Hypothalamus (tissue), 51 donors: ENCODE data around the gene MPND.

Source experiments
- DNase-seq, 51 donors: peaks; one replicate each; lab custom pipeline; 2025; lab: John Stamatoyannopoulos, UW

Gene MPND

DNA sequence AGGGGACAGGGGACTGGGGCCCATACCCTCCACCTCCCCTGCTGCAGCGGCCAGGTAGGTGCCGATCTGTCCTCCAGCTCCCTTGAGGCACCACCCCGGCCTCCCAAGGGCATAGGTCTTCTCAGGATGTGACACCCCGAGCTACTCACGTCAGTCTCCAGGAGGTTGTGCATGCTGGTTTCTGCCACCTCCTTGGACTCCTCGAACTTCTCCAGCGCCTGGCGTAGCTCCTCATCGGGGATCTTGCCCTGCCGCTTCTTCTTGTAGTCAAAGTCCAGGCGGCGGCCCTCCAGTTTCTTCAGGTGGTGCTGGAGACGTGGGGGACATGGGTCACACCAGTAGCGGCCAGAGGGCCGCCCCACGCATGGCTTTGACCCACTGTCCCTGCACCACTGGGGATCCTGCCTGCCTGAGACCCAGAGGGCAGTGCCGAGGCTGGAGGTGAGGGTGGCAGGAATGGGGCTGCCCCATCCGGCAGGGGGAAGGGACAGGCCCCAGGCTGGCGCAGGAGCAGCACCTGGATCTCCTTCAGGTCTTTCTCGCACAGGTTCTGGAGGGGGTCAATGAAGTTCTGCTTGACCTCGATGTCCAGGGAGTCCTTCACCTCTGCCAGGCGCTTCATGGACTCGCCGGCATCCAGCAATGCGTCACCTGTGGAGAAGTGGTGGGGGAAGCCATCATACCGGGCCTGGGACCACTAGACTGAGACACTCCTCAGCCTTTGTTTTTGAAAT lies 20.4 kb downstream of the MPND start:
- DNase-seq, result no peak

DNA sequence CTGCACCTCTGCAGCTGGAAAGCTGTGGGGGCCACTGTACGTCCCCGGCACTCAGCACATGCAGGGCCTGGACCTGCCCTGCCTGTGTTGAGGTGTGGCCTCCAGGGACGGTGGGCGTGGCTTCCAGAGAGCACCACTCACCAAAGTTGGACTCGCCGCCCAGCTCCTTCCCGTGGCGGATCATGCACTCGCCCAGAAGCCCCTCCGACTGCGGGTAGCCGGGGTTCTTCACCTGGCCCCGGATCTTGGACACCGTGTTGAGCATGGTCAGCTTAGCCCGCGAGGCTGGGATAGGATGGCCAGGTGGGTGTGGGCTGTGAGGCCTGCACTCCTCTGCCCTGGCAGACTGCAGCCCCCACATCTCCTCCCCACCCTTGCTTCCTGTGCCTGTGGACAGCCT lies 22.0 kb downstream of the MPND start:
- DNase-seq, result no peak

DNA sequence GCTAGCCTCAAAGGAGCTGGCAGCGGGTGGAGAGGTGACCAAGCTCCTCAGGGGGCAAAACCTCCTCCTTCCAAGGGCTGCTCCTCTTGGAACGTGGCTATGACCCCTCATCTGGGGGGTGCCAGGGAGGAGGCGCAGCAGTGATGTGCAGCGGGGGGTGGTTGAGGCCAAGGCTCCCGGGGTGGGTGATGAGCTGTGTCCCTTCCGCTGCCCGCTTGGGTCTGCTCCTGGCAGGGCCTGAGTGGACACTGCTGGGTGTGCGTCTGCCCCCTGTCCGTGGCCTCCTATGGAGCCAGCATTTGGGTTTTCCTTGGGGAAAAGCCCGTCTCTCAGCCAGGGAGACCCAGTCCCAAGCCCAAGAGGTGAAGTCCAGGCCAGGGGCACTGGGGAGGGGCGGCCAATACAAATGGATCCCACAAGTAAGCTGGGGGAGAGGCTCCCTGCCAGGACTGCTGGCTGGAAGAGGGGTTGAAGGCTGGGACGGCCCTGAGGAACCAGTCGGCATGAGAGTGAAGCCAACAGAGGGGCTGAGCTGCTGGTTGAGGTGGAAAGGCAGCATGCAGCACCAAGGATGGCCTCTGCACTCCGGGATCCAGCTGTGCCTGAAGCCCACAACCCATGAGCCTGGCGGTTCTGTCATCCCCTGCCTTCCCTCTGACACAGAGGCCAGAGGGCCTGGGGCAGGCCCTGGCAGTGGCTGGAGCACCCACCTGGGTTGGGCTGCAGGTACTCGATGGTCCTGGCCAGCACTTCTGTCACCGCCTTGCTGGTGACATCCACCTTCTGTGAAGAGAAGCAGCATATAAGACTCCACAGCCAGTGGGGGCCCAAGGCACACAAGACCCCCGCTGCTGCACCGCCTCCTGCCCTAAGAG lies 22.7 kb downstream of the MPND start:
- DNase-seq, result no peak

DNA sequence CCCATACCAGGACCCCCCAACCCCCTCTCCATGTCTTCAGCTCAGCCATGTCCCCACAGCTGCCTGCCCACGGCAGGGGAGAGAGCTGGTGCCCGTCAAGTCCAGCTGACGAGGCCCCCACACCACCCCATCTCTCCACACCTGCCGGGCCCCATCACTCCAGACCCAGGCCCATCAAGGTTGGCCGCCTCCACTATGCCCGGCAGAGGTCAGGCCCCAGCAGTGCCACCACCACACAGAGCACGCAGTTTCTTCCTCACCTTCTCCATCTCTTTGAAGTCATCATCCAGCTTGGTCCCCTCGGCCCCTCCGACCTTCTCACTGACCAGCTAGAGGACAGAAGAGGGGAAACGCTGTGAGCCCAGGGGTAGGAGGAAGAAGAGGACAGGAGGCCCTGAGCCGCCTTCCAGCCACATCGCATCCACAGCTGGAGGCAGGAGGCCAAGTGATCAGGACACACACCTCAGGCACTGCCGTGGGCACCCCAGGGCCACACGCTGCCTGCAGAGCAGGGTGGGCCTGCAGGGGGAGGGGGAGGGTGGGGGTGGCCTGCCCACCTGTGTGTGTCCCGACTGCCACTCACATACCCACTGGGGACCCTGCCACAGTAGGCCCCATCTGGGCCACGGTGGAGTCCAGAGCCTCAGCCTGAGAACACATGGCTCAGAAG lies 23.4 kb downstream of the MPND start:
- DNase-seq, result no peak

DNA sequence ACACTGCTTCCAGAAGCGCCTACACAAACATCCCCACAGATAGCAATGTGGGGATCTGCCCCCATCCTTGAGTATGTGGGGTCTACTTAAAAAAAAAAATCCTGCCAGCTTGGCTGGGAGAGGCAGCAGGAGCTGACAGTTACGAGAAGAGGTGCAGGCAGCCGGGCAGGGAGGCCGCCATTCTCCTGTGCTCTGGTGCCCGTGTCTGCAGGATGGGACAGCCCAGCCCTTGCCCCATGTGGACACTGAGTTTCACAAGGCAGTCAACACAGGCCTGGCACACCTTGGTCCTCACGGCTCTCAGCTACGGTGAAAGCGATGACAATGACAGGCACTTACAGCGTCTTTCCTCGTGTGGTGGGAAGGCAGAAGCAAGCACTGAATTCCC lies 24.0 kb downstream of the MPND start:
- no peak for DNase-seq

DNA sequence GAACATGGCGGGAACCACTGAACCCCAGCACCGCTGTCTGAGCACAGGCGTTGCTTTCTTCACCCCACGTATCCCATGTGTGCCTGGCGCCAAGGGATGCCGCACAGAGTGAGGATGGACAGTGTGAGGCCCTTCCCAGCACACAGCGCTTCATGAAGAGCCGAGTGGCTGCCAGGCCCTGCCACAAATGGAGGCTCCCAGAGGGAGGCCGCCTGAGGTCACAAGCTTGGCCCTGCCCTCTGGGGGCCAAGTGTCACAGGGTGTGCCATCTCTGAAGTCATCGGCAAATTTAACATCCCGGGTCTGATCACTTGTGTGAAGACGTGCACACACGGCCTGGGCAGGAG lies 24.4 kb downstream of the MPND start:
- DNase-seq, result no peak

DNA sequence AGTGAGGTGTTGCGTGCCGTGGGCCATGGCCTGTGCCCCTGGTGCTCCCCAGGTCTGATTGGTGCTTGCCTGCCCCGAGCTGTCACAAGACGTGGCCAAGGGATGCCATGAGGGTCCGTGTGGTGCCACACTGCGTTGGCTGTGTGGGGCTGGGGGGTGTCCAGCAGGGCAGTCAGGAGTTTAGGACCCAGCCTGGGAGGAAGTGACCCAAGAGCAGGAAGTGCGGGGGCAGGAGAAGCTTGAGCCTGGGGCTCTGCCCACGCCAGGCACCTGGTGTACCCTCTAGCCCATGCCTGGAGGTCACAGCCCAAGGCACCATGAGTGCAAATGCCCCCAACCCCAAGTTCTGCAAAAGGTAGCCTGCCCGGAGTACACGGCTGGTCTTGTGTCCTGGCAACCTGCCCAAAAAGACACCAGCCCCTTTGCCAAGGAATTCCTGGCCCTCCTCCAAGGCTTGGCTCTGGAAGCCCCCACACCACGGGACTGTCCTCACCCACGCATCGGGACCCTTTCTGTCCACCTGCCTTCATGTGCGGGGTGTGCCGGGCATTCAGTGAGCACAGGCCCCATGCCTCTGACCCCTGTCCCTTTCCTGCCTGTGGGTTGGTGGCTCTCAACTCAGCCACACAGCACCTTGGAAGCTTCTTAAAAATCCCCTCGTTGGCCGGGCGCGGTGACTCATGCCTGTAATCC lies 24.9 kb downstream of the MPND start:
- no peak for DNase-seq

DNA sequence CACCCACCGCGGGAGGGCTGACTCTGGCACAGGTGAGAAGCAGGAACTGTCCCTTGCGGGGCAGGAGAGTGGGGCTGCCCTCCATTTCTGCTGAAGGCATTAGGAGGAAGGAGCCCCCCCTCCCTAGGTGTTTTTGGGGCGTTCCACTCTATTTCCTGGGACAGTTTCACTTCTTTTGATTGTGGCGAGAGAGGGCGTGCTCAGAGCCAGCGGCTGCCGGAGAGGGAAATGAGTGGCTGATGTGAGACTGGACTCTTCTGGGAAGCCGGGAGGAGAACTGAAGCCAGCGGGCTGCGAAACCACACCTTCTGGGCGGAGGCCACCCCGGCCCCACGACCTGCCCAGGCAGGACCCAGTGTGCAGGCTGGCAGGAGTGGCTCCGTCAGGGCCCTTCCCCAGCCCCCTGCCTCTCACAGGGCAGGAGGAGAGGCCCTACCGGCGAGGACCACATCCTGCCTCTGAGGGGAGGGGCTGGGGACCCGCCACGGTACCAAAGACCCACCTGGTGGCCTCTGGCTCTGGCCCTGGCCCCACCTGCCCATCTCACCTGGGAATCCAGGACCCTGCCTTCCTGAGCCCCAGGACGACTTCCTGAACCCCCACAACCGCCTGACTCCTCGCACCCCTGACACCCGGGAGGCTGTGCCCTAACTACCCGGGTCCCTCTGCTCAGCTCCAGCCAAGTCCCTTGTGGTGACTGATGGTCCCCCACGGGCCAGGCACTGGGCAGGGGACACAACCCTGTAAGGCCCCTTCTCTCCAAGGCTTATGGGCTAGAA lies 25.9 kb downstream of the MPND start:
- peak in 10 of 51 donors; percentile 12 to 38 (median 24) for DNase-seq

DNA sequence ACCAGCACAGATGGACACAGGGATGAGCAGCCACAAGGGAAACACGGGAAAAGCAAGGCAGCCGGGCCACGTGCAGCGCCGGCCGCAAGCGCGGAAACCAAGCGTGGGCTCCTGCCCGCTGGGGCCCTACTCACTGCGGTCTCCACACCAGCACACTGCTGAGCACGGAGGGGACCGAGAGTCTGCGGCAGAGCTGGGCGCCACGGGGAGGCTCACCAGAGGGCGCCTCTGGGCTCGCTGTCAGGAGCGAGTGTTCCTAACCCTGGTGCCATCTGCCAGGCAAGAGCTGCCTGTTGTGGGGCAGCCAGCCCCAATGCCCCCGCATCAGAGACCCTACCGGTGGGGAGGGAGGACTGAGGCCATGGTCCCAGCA lies 26.5 kb downstream of the MPND start:
- peak in 37 of 51 donors; percentile 6 to 76 (median 47) for DNase-seq

DNA sequence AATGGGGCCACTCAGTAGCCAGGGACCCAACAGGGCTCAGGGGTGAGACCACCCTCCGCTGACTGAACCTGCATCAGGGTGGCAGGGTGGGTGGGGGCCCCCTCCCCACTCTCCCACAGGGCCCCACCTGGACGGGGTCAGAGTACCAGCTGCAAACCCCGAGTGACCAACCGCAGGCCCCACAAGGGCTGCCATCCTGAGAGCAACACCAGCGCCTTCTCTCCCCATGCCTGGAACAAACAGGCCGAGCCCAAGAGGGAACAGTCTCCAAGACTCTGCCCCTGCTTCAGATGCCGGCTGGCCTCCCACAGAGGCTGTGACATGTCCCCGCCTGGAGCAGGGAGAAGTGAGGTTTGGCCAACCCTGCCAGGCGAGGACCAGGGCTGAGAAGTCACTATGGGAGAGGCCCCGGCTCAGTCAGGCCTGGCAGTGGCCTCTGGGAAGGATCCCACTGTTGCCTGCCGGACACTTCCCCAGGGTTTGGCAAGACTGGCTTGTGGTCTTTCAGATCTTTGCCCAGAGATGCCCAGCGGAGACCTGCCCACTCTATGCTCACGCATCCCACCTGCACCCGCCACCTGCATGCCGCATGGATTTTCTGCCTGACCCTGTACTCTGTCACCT lies 27.2 kb downstream of the MPND start:
- DNase-seq, result no peak

DNA sequence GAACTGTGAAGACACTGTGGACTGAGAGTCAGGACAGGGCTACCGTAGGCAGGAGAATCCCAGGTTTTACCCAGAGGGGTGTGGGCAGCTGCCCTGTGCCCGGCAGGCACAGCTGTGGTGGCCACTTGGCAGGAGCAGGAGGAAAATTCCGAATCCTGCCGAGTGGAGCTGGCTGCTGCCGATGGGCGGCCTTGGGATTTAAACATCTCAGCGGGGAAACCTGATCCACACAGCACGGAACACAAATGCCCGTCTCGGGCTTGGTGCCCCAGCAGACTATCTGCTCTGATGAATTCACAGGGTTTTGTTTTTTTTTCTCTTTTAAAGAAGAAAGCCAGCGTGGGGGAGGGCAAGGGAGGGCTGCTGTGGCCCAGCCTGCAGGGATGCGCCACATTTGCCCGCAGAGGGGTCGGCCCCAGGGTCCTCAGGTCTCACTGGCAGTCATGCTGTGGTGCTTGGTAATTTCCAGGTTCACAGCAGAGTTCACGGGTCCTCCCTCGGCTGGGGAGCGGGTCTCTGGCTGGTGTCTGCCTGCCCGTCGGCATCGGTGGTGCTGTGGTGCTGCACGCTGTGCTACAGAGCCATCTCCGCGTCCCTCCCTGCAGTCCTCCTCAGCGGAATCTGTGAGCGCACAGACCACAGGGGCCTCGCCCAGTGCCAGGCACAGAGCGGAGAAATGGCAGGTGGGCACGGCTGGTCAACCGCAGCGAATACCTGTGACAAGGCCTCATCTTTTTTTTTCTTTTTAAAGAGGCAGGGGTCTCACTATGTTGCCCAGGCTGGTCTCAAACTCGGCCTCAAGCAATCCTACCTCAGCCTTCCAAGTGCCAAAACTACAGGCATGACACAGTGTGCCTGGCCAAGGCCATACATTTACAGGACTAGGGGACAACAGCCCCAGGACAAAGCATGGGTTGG lies 28.1 kb downstream of the MPND start:
- DNase-seq, result peak in 10 of 51 donors; percentile 10 to 46 (median 30)

DNA sequence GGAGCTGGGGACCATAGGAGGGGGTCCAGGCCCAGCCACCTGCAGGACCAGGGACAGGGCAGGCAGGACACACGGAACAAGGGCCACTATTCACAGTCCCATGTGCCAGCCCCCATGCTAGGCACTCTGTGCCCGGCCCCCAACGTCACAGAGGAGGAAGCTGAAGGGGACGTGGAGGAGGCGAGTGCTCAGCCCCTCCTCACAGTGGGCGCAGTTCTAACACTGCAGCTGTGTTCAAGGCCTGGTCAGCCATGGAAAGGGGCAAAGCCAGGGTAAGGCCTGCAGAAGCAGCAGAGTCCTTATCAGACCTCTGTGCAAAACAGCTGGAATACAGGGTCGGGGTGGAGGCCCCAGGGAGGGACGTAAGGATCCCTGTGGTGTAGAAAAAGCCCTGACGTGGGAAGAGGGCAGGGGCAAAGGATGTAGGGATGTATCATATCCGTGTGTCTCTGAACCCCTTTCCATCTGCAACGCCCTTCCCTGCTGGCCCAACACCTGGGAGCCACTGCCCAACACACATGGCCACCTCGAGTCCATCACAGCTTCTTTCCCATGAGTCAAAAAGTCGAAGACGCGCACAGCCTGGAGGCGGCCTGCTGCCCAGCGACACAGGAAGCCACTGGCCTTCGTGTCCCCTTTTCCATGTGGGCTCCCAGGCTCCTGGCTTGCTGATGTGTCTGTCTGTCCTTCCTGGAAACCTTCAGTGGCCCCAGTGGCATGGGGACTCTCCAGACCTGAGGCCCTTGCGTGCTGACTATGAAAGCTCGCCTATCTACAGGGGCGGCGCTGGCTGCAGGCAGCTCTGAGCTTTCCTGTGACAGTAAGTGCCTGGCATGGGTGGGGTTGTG lies 29.0 kb downstream of the MPND start:
- DNase-seq, result peak in 1 of 51 donors; percentile 11

DNA sequence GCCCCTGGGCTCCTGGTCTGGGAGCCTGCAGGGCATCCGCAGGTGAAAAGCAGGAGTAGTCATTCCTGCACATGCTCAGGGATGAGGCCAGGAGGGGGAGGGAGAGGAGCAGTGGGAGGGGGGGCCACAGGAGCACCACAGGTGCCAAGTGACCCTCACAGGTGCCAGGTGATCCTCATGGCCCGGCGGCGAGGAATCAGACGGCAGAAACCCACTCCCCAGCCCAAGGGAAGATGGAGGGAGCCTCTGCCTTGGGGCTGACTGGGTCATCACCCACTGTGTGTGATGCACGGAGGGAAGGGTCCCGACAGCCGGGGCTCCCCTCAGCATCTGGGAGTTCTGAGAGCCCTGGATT lies 29.6 kb downstream of the MPND start:
- DNase-seq, result no peak

DNA sequence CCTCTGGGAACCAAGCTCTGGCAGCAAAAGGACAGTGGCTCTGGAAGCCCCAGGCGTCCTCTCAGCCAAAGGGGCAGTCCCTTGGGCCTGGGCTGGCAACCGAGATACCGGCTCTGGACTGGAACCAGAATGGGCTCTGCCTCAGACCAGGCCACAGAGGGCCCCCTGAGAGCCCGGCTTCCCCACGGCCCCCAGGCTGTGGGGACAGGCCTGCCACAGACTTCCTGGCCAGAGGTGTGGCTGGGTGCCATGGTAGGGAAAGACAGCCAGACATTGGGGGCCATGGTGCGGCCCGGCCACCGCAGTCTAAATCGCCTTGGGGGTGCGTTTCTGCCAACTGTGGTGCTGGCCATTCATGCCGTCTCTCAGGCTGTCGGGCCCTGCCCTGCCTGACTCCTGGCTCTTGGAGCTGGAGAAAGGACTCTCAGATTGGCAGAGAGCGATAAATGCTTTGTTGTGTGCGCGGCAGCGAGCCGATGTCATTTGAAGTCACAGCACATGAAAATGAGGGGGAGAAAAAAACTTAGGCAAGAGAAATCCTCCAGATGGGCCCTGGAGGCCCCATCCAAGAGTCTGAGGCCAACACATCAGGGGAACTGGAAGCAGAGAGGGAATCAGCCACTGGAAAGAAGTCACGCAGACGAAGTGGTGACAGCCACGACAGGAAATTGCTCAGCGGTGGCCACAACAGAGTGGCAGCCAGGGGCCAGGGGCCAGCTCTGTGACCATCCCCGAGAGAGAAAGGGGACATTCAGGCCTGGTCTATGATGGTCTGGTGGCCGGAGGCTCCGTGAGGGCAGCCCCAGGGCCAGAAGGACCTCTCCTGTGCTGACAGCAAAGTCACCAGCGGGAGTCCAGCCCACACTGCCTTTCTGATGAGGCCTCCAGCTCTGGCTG lies 30.5 kb downstream of the MPND start:
- peak in 42 of 51 donors; percentile 21 to 82 (median 62) for DNase-seq

DNA sequence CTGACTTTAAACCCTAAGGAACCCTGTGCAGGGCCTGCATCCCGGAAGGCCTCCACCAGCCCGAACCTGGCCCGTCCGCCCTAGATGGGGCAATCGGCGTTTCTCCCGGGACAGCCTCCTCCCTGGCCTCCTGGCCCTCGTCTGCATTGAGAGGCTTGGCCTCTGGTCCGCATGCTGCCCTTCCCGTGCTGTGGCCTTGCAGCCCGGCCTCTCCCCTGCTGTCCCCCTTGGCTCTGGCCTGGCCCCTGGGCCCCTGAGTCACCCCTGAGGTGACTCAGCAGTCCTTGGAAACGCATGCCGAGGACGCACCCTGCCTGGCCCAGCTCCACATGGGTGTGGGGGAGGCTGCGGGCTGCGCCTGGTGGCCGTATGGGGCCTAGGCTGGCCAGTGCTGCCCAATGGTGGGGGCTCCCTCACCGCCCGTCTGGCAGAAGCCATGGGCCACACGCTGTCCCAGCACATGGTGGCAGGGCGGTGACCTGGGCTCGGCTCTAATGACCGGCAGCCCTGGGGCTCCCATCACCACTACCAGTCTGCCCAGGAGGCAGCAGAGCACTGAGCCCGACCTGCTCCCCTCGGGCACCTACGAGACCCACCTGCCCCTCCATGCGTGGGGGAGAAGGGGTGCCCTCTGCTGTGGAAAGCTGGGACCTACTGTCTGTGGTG lies 31.3 kb downstream of the MPND start:
- DNase-seq, result peak in 9 of 51 donors; percentile 25 to 66 (median 52)
